Pons (tissue), 1 donor: ENCODE measurements around the gene OR5K2.

Experiments used
- DNase-seq: peaks from one replicate; pipeline ENCODE4 v3.0.0-alpha.2; 2016; ENCODE audit warnings: low spot score

The OR5K2 gene

DNA sequence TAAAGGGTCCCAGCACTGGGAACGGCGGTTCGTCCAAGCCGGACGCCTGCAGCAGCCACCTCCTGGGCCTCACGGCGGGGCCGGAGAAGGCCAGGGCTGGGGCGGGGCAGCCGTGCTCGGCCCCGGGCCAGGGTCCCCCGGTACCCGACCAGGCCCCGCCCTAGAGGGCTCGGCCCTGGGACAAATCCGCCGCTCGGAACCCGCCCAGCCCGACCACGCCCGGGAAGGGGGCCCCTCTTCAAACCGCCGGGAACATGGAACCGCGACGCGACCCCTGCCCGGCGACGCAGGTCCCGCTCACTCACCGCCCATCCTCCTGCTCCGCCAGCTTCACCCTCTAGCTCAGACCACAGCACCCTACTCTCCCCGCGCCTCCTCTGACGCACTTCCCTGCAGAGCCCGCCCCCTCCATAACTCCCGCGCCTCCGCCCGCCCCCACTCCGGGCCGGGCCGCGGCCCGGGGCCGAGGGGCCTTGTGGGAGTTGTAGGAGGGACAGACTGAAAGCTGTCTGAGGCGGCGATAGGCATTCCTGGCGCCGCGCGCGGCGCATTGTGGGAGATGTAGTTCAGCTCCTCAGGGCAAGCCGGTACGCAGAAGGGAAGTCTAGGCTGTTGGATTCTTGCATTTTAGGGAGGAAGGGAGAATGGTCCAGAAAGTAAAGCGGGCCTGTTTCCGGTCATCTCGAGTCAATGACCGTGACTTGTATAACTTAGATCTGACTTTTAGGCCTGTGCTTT lies 25.2 kb downstream of the OR5K2 start, which contains the start of gene CLDND1:
Gene CLDND1, minus strand, starts transcription at position 359 of the 738 bp plus-strand sequence. CDS start 1,478 bp downstream, outside the sequence.
- DNase-seq, result peak; percentile 99

DNA sequence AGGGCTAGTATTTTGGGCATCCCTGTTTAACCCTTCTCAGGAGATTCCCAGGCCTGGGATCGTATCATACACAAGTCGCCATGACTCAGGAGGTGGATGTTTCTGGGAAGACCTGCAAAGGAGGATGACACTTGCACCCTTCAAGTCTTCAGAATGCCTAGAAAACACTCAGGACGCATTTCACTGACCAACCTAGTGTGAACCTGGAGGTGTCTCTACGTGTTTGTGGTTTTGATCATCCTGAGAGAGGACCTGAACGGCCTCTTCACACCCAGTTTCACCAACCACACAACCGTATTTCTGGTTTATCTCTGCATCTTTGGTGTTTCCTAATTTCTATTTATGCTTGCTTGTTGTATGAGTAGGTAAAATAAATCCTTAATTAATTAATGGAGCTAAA lies 28.0 kb downstream of the OR5K2 start:
- no peak for DNase-seq

GRCh38 chr3:98528474-98529346 lies 31.2 kb downstream of the OR5K2 start:
- no peak for DNase-seq

GRCh38 chr3:98529856-98530459 lies 32.5 kb downstream of the OR5K2 start:
- no peak for DNase-seq

- no peak for DNase-seq
These were observed 33.2 kb downstream of the OR5K2 start for GRCh38 chr3:98530676-98531075.

- DNase-seq, result no peak
These were observed 34.3 kb downstream of the OR5K2 start, which contains the start of gene GPR15 for GRCh38 chr3:98531622-98532274. Gene GPR15, plus strand, starts transcription at chr3:98531978. Its CDS starts 56 bp downstream, at chr3:98532034.

DNA sequence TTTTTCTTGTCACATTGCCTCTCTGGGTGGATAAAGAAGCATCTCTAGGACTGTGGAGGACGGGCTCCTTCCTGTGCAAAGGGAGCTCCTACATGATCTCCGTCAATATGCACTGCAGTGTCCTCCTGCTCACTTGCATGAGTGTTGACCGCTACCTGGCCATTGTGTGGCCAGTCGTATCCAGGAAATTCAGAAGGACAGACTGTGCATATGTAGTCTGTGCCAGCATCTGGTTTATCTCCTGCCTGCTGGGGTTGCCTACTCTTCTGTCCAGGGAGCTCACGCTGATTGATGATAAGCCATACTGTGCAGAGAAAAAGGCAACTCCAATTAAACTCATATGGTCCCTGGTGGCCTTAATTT lies 34.8 kb downstream of the OR5K2 start:
- no peak for DNase-seq

DNA sequence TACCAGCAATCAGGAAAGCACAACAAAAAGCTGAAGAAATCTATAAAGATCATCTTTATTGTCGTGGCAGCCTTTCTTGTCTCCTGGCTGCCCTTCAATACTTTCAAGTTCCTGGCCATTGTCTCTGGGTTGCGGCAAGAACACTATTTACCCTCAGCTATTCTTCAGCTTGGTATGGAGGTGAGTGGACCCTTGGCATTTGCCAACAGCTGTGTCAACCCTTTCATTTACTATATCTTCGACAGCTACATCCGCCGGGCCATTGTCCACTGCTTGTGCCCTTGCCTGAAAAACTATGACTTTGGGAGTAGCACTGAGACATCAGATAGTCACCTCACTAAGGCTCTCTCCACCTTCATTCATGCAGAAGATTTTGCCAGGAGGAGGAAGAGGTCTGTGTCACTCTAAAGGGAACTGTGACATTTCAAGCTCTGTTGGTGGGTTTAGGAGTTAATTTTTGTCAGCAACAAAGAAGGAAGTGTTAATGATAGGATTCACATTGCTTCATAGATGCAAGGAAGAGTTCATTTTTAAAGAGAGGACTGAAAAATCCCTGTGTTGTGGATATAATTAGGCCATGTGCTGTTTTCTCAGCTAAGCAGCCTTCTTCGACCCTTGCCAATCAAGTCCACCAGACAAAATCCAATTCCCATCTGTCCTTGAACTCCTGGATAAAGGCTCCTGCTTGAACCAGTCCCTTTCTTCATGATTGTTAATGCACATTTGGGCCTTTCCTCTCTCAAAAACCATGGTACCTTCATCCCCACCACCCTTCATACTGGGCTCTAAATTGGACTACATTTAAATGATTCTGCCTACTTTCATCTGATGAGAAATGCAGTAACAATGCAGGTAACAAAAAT lies 35.5 kb downstream of the OR5K2 start:
- DNase-seq, result no peak

DNA sequence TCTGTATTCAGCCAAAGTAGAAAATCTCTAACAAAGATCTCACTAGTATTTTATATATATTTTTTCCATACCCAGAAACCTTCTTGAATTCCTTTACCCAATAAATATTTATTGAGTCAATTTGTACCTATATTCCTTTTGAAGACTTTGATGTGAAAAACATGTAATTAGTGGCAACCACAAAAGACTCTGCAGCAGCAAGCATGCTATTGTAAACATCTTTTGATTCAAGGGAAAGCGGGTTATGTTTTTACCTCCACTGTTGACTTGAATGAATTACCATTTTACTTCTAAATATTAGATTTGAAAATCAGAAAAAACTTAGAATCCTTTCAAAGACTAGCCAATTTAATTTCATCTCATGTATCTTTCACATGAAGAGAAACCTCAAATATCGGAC lies 36.7 kb downstream of the OR5K2 start:
- no peak for DNase-seq

DNA sequence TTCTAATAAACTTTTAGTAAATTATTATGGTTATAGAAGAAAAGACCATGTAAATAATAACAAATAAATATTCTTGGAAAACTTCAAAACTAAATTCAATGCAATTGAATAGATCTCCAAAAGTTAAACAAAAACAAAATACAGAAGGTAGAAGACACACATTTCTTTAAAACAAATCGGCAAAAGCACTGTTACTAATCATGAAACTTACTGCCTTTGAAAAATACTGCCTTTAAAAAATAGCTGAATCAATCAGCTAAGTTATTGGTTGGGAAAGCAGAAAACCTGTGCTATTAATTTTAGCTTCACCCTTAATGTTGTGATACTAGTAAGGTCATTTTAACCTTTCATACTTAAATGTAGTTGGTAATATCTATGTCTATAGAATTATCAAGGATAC lies 37.3 kb downstream of the OR5K2 start:
- DNase-seq, result no peak

DNA sequence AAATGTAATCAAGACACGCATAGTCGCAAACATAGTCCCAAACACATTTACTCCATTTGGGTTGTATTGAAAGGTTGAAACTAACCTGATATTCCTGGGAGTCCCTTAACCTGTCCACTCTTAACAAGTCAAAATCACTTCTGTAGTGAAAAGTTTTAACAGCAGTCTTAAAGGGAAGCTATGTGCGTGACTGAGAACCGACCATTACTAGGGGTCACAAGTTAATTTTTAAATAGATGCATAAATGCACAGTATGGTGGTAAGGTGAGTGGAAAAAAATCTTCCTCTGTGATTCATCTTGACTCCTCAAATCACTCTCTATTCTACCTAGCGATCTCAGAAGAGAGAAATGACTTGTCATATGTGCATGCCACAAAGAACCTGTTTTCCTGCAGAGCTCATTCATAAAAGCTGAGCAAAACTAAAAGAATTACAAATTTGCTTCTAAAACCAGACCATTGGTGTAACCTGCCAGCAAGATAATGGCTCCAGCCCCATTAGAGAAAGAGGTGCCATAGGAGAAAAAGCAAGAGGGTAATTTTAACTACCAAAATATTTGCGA lies 39.1 kb downstream of the OR5K2 start:
- DNase-seq, result no peak

DNA sequence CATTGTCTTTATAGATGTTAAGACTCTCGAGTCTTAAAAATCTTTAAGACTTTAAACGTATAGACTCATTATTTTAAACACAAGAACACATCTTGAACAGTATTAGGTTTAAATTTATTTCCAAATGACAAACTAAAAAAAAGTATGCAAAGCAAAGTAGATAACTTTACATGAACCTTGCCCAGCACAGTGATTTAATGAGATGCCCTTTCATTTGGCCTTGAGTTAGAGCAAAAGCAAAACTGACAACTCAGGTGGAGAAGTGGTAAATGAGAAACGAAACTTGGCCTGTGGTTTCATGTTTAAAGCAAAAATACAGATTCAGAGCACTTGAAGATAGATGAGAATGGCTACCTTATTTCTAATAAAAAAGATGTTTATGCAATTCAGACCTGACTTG lies 42.9 kb downstream of the OR5K2 start:
- DNase-seq, result no peak

DNA sequence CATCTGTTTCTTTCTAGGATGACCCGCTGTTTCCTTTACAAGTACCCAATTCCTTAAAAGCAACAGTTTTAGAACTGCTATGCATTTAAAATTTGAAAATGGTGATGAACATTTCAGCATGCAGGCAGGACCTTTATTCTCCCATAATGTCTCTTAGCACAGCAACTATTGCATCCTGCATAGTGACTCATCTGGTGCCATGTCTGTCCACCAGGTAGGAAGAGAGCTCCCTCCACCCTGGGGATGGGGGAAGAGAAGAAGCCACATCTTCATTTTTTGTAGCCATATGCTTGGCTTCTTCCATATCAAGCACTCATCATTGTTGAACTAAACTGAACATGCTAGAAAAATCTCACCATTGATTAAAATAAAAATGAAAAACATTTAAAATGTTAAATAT lies 44.2 kb downstream of the OR5K2 start:
- DNase-seq, result no peak

GRCh38 chr3:98542623-98543022 lies 45.1 kb downstream of the OR5K2 start:
- DNase-seq, result no peak

DNA sequence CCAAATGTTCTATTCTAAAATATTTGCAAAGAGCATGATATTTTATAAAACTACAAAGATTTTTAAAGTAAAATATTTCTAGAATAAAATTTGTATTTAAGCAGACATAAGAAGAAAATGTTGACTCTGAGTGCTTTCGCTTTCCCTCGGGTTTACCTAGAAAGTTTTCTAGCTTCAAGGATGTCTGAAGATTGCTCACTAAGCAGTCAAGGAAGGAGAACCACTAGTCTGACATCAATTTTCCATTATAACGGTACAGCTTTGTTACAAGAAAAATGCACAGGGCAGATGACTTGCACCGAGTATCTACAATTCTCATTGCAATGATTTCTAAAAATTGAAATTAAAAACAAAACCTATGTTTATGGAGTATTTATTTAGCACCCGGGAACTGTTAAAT lies 48.5 kb downstream of the OR5K2 start:
- no peak for DNase-seq
